Activated CD8-positive, alpha-beta T cell treated with anti-CD3 and anti-CD28 coated beads for 36 hours (primary cell): ENCODE measurements around the gene TST. TPM values are rescaled to one million over a fixed set of nuclear protein-coding genes. Genes with fewer than 3 reads are reported as not detected.

Experiments
- ATAC-seq: fragments of 200-7000 bp; cut with Tn5 transposase; one replicate; pipeline ENCODE4 v1.10.0; 2021; ENCODE audit warnings: mild to moderate bottlenecking, moderate library complexity
- CTCF ChIA-PET: fragments of 350-600 bp; sonication (Branson Sonifier 250); formaldehyde crosslinking; loops from one replicate; lab custom pipeline; 2021; ENCODE audit warnings: antibody characterized with exemption; lab: Charles Lee
- POLR2A ChIA-PET: fragments of 350-600 bp; sonication (Branson Sonifier 250); formaldehyde crosslinking; loops from one replicate; lab custom pipeline; 2021; ENCODE audit warnings: antibody characterized with exemption; lab: Charles Lee
- DNase-seq: peaks from one replicate; pipeline ENCODE4 v3.0.0-alpha.2; 2020
- H3K27ac Mint-ChIP-seq: one replicate; pipeline ENCODE4 v1.8.0; 2021; ENCODE audit warnings: mild to moderate bottlenecking, mixed read lengths
- H3K27me3 Mint-ChIP-seq: one replicate; pipeline ENCODE4 v1.8.0; 2021; ENCODE audit warnings: mixed read lengths
- H3K36me3 Mint-ChIP-seq: one replicate; pipeline ENCODE4 v1.8.0; 2021; ENCODE audit warnings: low read depth, mixed read lengths
- H3K4me1 Mint-ChIP-seq: one replicate; pipeline ENCODE4 v1.8.0; 2021; ENCODE audit warnings: low read depth, mixed read lengths
- H3K4me3 Mint-ChIP-seq: one replicate; pipeline ENCODE4 v1.8.0; 2021; ENCODE audit warnings: mild to moderate bottlenecking, moderate library complexity, mixed read lengths
- H3K9me3 Mint-ChIP-seq: one replicate; pipeline ENCODE4 v1.8.0; 2021; ENCODE audit warnings: mixed read lengths
- CTCF ChIP-seq: fragments of 200-600 bp; IDR thresholded peaks from one replicate; pipeline ENCODE4 v1.8.0; 2022; ENCODE audit warnings: antibody characterized with exemption, mild to moderate bottlenecking
- intact Hi-C: fragments of 100-400 bp; cut with micrococcal nuclease; formaldehyde crosslinking; loops from one replicate; pipeline ENCODE4 v1.10.0; 2022
- total RNA-seq, 2 experiments: library from RNA; stranded (reverse); gene quantifications; one replicate each; pipeline ENCODE4 v1.2.3, GENCODE V29; 2021

The TST gene
- total RNA-seq, 2 experiments from 2014 or later = 1.2 to 1.8 TPM

GRCh38 chr22:37010976-37011375, 8.3 kb downstream of the TST start:
- Mint-ChIP-seq H3K36me3 (no peaks in the 10 kb centered on the region), H3K9me3 (no peaks in the 10 kb centered on the region), H3K4me1 (no peaks in the 10 kb centered on the region), H3K27ac (no peak overlapping the region), H3K27me3 (peaks cover 6% of the 10 kb centered on the region), H3K4me3 (no peak overlapping the region)
- no peak for TF ChIP-seq CTCF
- ChIA-PET POLR2A (no interaction called here), CTCF (interaction anchor here (0.8 kb wide), 1 partner anchor 9 kb away, joined by 3 read pairs; no protein-coding TSS in a partner anchor)
- ATAC-seq = no peak
- intact Hi-C loops = no loop called here
- no peak for DNase-seq

GRCh38 chr22:37010174-37010573, 9.1 kb downstream of the TST start:
- ChIA-PET CTCF (interaction anchor here (2.4 kb wide), 1 partner anchor 12 kb away, joined by 10 read pairs; no protein-coding TSS in a partner anchor), POLR2A (no interaction called here)
- intact Hi-C loops = no loop called here
- Mint-ChIP-seq H3K4me3 (no peak overlapping the region), H3K27me3 (peaks cover 5% of the 10 kb centered on the region), H3K9me3 (no peaks in the 10 kb centered on the region), H3K36me3 (no peaks in the 10 kb centered on the region), H3K4me1 (no peaks in the 10 kb centered on the region), H3K27ac (no peak overlapping the region)
- no peak for TF ChIP-seq CTCF
- DNase-seq = no peak
- ATAC-seq = no peak

- no peak overlapping the region for H3K4me3 Mint-ChIP-seq
- ATAC-seq (no peak), DNase-seq (no peak)
- ChIA-PET CTCF (interaction anchor here (1.1 to 2.4 kb wide), 2 partner anchors 12 to 29 kb away, joined by 3 to 10 read pairs; no protein-coding TSS in a partner anchor), POLR2A (no interaction called here)
- H3K4me1 Mint-ChIP-seq = no peaks in the 10 kb centered on the region
- no peaks in the 10 kb centered on the region for H3K9me3 Mint-ChIP-seq
- peaks cover 5% of the 10 kb centered on the region for H3K27me3 Mint-ChIP-seq
- TF ChIP-seq CTCF = no peak
- H3K36me3 Mint-ChIP-seq = no peaks in the 10 kb centered on the region
- intact Hi-C loops = no loop called here
- H3K27ac Mint-ChIP-seq = no peak overlapping the region
Measured at GRCh38 chr22:37009490-37009889, 9.8 kb downstream of the TST start.

- no peak overlapping the region for H3K4me3 Mint-ChIP-seq
- no peaks in the 10 kb centered on the region for H3K9me3 Mint-ChIP-seq
- CTCF ChIA-PET = interaction anchor here (1.0 to 2.4 kb wide), 6 partner anchors 9 to 152 kb away, joined by 3 to 10 read pairs (median 4); no protein-coding TSS in a partner anchor
- POLR2A ChIA-PET = no interaction called here
- intact Hi-C loops = no loop called here
- no peak for ATAC-seq
- no peak overlapping the region for H3K27ac Mint-ChIP-seq
- H3K27me3 Mint-ChIP-seq = peaks cover 6% of the 10 kb centered on the region
- no peaks in the 10 kb centered on the region for H3K4me1 Mint-ChIP-seq
- no peak for DNase-seq
- TF ChIP-seq CTCF = no peak
- H3K36me3 Mint-ChIP-seq = no peaks in the 10 kb centered on the region
Measured at GRCh38 chr22:37008365-37008764, 10.9 kb downstream of the TST start.

- H3K9me3 Mint-ChIP-seq = no peaks in the 10 kb centered on the region
- DNase-seq = no peak
Measured at GRCh38 chr22:37007651-37008050, 11.6 kb downstream of the TST start.

More at GRCh38 chr22:37007651-37008050, 11.6 kb downstream of the TST start:
- Mint-ChIP-seq H3K4me1 (no peaks in the 10 kb centered on the region), H3K36me3 (no peaks in the 10 kb centered on the region), H3K27ac (no peak overlapping the region), H3K27me3 (peaks cover 9% of the 10 kb centered on the region), H3K4me3 (no peak overlapping the region)
- no peak for ATAC-seq
- intact Hi-C loops = no loop called here
- CTCF ChIA-PET = interaction anchor here (0.9 to 2.1 kb wide), 2 partner anchors 9 to 10 kb away, joined by 3 to 9 read pairs; no protein-coding TSS in a partner anchor
- no peak for TF ChIP-seq CTCF
- POLR2A ChIA-PET = no interaction called here
